Prostate gland (tissue), 2 donors: Measurements from ENCODE around the gene ZHX3.

Experiments used
- CTCF ChIP-seq, 4 experiments: fragments of 200-600 bp in 2 of 4; fragments of 450-650 bp in 2 of 4; sonication (generic) in 2 of 4; IDR thresholded peaks; 1 replicate in 3 of 4; 2 replicates in 1 of 4; pipeline ENCODE4 v1.5.1; 2016 to 2019; ENCODE audit warnings: antibody characterized with exemption in 4 of 4, mild to moderate bottlenecking in 2 of 4, moderate library complexity in 2 of 4
- POLR2A ChIP-seq: fragments of 450-650 bp; IDR thresholded peaks from one replicate; pipeline ENCODE4 v1.6.1; 2016; ENCODE audit warnings: antibody characterized with exemption, mild to moderate bottlenecking
- POLR2AphosphoS5 ChIP-seq: sonication (generic); formaldehyde crosslinking; IDR thresholded peaks from one replicate; pipeline ENCODE4 v1.6.1; 2017; ENCODE audit warnings: antibody characterized with exemption

- TF ChIP-seq CTCF (IDR thresholded peaks at IDR 0.05), result no peak
- no peak for TF ChIP-seq POLR2AphosphoS5
- TF ChIP-seq POLR2A, result no peak
Observed at GRCh38 chr20:41176711-41177552, 140.6 kb downstream of the ZHX3 start.
